Heart right ventricle (tissue), 16 donors: ENCODE data around the gene TMTC3. TPM values are rescaled to one million over a fixed set of nuclear protein-coding genes. Genes with fewer than 3 reads are reported as not detected.

Experiments
- ATAC-seq, 8 donors: fragments of 200-7000 bp; cut with Tn5 transposase; one replicate each; pipeline ENCODE4 v1.9.1; 2020; ENCODE audit warnings: mild to moderate bottlenecking in 8 of 8, moderate library complexity in 8 of 8, moderate number of reproducible peaks in 1 of 8
- DNase-seq, 2 donors: peaks; one replicate each; pipeline ENCODE4 v3.0.0-alpha.2; 2020
- H3K27ac ChIP-seq, 10 donors: fragments of 200-600 bp; sonication (generic) in 2 of 10; one replicate each; pipeline versions ENCODE4 v1.5.0 to v1.8.0; 2020 to 2022; ENCODE audit warnings: mild to moderate bottlenecking in 3 of 10
- H3K27me3 ChIP-seq, 7 donors: fragments of 200-600 bp; one replicate each; pipeline ENCODE4 v1.8.0; 2021 to 2022; ENCODE audit warnings: mild to moderate bottlenecking in 2 of 7
- H3K36me3 ChIP-seq, 9 donors: fragments of 200-600 bp; sonication (generic) in 1 of 9; one replicate each; pipeline versions ENCODE4 v1.5.0 to v1.8.0; 2020 to 2022; ENCODE audit warnings: mild to moderate bottlenecking in 2 of 9
- H3K4me1 ChIP-seq, 9 donors: fragments of 200-600 bp; sonication (generic) in 1 of 9; one replicate each; pipeline versions ENCODE4 v1.5.0 to v1.8.0; 2020 to 2022; ENCODE audit warnings: mild to moderate bottlenecking in 4 of 9
- H3K4me3 ChIP-seq, 10 donors: fragments of 200-600 bp; sonication (generic) in 2 of 10; one replicate each; pipeline versions ENCODE4 v1.5.0 to v1.8.0; 2020 to 2022; ENCODE audit warnings: mild to moderate bottlenecking in 7 of 10, moderate library complexity in 2 of 10
- H3K9me3 ChIP-seq, 11 donors: fragments of 200-600 bp in 10 of 11; sonication (generic) in 2 of 11; one replicate each; pipeline versions ENCODE4 v1.5.0 to v1.8.0; 2013 to 2022; ENCODE audit warnings: mild to moderate bottlenecking in 2 of 11, control low read depth in 1 of 11, moderate library complexity in 1 of 11
- WGBS, 2 donors: extraction: QIAGEN DNeasy Blood & Tissue Kit; methylation state at CpG; one replicate each; pipeline ENCODE4 v1.1.7; 2013; ENCODE audit warnings: inconsistent platforms in 1 of 2; 5-methylcytosine and 5-hydroxymethylcytosine counted together
- intact Hi-C, 10 donors: fragments of 100-400 bp; cut with DNase I; formaldehyde crosslinking; loops; one replicate each; pipeline versions ENCODE4 v1.11.1 to v1.14.2; 2022
- polyA plus RNA-seq, 2 donors: library from polyadenylated mRNA; stranded (reverse); fragments of 200-250 nt; gene quantifications; one replicate each; pipeline ENCODE4 v1.2.3, GENCODE V29; 2013
- total RNA-seq, 10 donors: library from RNA; stranded (reverse); fragmentation: NEBNext Ultra II Directional in 3 of 10; extraction: Animal tissue kit (Norgen Biotek cat#: 25700) in 3 of 10; gene quantifications; one replicate each; pipeline versions ENCODE4 v1.2.1 to v1.2.4, GENCODE V29; 2021 to 2023
- TF ChIP-seq, protein P1 (sequence below), 9 donors: fragments of 200-600 bp; sonication (generic) in 2 of 9; IDR thresholded peaks; one replicate each; pipeline versions ENCODE4 v1.5.0 to v1.8.0; 2021 to 2022; ENCODE audit warnings: antibody characterized with exemption in 9 of 9, mild to moderate bottlenecking in 5 of 9, moderate library complexity in 1 of 9
- donor health status: Arrhythmogenic right ventricular cardiomyopathy.
- donor health status: ischemic (EF 13 %, LVEDD 7.1; RV severe dilation, severe dysfunction).
- donor health status: healthy with polysubstance abuse.
- donor health status: DM: no; HTN: yes; CAD: no.
- donor health status: DM: no; HTN: no; CAD: no.
- donor health status: ischemic (EF 25% LVEDD 6.9; RV normal size, moderate dysfunction).
- donor health status: ischemic (EF 25% LVEDD 5.7; RV mildly dilated, moderate dysfunction).
- donor health status: healthy.
- donor health status: DM: yes; HTN: yes; CAD: no.
- donor health status: Ischemic cardiomyopathy.
- donor health status: ischemic (EF 35%, LVEDD 5.7; RV mildly dilated, moderate dysfunction).
- donor health status: nonischemic (EF 11% LVEDD 7.7; RV severe dilation, severe dysfunction).
- donor health status: DM: yes; HTN: yes; CAD: no.
- donor health status: PGD.
- donor health status: ischemic (EF 29% LVEDD 5.4; RV normal size, mild dysfunction).
- donor health status: nonischemic (EF 23%, LVEDD 6.1; RV moderate dilation, normal function).

TMTC3 gene
- total and polyA plus RNA-seq, 12 donors, result 2.7 to 11.9 (median 8.6) TPM

DNA sequence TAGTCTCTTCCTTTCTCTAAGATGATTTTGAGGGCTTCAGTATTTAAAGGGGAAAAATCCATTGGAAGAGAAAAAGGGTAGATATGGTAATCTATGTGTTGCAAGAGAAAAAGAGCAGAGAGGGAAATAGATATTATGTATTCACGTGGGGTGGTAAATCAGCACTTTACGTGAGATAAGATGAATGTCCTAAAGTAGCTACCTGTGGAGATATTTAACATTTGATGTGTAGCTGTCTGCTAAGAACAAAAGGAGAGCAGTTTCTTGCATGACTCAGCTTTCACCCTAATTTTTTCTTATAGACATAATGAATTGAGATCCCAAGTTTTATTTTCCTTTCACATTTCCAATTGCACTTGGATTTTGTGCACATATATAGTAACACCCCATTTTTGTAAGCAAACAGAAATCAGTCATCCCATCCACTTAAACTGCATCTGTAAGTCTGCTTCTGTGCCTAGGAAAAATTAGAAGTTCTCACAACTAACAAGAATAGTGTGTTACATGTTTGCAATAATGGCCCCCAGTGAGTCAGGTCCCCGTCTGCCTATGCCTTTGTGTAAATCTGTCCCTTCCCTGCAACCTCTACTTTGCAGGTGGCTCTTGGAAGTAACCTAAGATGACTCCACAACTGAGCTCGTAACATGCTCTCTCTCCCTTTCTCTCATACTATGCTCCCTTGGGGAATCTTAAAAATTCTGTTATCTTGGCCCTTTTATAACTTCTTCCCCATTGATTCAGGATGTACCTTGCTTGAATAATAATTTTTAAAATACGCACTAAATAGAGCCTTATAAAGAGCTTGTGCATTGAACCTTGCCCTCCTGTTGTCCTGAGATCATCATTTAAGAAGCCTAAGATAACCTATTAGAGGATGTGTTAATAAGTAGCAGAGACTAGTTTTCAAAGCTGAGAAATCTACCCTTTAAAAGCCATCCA is 3.7 kb downstream of the TMTC3 start:
- Histone ChIP-seq H3K9me3 (no peaks in the 10 kb centered on the region), H3K4me3 (no peak overlapping the region), H3K27me3 (no peaks in the 10 kb centered on the region), H3K4me1 (peaks cover 0 to 34% (median 20%) of the 10 kb centered on the region in 9 donors), H3K27ac (no peak overlapping the region), H3K36me3 (peaks cover 0 to 26% (median 0%) of the 10 kb centered on the region in 9 donors)
- intact Hi-C loops, result loop anchor here in 3 of 10 donors (10.0 kb wide), 2 partner anchors 439 to 849 kb away; partner anchors contain the start of gene KITLG (in 1 of the 3)
- TF ChIP-seq, protein P1, sequence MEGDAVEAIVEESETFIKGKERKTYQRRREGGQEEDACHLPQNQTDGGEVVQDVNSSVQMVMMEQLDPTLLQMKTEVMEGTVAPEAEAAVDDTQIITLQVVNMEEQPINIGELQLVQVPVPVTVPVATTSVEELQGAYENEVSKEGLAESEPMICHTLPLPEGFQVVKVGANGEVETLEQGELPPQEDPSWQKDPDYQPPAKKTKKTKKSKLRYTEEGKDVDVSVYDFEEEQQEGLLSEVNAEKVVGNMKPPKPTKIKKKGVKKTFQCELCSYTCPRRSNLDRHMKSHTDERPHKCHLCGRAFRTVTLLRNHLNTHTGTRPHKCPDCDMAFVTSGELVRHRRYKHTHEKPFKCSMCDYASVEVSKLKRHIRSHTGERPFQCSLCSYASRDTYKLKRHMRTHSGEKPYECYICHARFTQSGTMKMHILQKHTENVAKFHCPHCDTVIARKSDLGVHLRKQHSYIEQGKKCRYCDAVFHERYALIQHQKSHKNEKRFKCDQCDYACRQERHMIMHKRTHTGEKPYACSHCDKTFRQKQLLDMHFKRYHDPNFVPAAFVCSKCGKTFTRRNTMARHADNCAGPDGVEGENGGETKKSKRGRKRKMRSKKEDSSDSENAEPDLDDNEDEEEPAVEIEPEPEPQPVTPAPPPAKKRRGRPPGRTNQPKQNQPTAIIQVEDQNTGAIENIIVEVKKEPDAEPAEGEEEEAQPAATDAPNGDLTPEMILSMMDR (IDR thresholded peaks at IDR 0.05), result no peak
- DNase-seq, result no peak
- no peak for ATAC-seq
- 79 to 83% methylated on average over 5 of the region's 5 CpGs for WGBS, 2 donors

DNA sequence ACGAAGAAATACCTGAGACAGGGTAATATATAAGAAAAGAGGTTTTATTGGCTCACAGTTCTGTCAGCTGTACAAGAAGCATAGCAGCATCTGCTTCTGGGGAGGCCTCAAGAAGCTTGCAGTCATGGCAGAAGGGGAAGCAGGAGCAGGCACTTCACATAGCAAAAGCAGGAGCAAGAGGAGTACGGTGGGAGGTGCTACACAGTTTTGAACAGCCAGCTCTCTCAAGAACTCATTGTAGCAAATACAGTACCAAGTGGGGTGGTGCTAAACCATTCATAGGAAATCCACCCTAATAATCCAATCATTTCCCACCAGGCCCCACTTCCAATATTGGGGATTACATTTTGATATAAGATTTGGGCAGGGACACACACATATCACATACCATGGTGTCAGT is 8.0 kb downstream of the TMTC3 start:
- H3K4me1 ChIP-seq, result peaks cover 0 to 10% (median 0%) of the 10 kb centered on the region in 9 donors
- intact Hi-C loops, result loop anchor here in 5 of 10 donors (5.0 to 10.0 kb wide), 3 partner anchors 842 to 847 kb away; no protein-coding TSS in a partner anchor
- H3K36me3 ChIP-seq, result peaks cover 0 to 30% (median 0%) of the 10 kb centered on the region in 9 donors
- H3K4me3 ChIP-seq, result no peak overlapping the region
- ATAC-seq (no peak), DNase-seq (no peak)
- TF ChIP-seq, protein P1 (IDR thresholded peaks at IDR 0.05), result no peak
- H3K27me3 ChIP-seq, result no peaks in the 10 kb centered on the region
- H3K9me3 ChIP-seq, result no peaks in the 10 kb centered on the region
- 89 to 95% methylated on average over 2 of the region's 2 CpGs for WGBS, 2 donors
- H3K27ac ChIP-seq, result no peak overlapping the region

DNA sequence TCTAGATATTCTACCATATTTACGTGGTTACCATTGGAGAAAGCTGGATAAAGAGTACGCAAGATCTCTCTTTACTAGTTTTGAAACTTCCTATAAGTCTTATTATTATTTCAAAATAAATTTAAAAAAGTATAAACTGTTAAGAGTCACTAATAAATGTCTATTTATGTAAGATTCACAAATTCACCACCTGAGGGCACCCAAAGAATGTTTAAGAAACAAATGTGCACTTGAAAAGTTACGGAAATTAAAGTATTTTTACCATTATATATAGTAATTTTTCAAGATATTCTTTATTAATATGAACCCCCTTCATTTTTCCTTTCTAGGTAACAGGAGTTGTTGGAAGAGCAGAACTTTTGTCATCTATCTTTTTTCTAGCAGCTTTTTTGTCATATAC is 11.9 kb downstream of the TMTC3 start:
- no peaks in the 10 kb centered on the region for H3K4me1 ChIP-seq
- H3K4me3 ChIP-seq, result no peak overlapping the region
- peaks cover 0 to 39% (median 3%) of the 10 kb centered on the region in 9 donors for H3K36me3 ChIP-seq
- ATAC-seq (no peak), DNase-seq (no peak)
- H3K27ac ChIP-seq, result no peak overlapping the region
- no peaks in the 10 kb centered on the region for H3K9me3 ChIP-seq
- 82 to 86% methylated on average over 3 of the region's 3 CpGs for WGBS, 2 donors
- no peaks in the 10 kb centered on the region for H3K27me3 ChIP-seq
- TF ChIP-seq, protein P1 (IDR thresholded peaks at IDR 0.05), result peak in 7 of 9 donors; percentile 14 to 63 (median 38)
- intact Hi-C loops, result loop anchor here in 5 of 10 donors (5.0 to 10.0 kb wide), 3 partner anchors 838 to 843 kb away; no protein-coding TSS in a partner anchor

DNA sequence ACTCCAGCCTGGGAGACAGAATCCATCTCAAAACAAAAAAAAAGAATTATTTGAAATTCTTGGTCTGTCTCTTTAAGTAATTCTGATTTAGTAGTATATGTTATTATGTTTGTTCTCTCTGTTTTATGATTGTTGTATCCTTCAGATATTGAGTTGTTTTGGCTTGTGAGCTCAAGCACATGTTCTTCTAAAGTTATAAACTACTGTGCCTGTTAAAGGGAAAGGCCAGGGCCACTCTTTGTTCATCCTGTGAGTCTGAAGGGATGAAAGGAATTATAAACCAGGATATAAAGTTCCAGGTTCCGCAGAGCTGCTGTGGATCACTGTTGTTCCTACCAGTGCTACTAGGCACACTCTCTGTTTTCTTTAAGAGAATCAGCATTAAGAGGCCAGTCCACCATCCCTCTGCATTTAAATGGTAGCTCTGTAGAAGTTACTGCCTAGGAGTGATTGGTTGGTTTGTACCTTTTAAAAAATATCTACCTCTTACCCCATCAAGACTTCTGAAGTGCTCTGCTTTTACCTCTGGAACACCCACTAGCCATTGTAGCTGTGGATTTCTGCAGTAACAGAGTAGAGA is 14.1 kb downstream of the TMTC3 start:
- intact Hi-C loops, result loop anchor here in 3 of 10 donors (10.0 kb wide), 1 partner anchor 839 kb away; no protein-coding TSS in a partner anchor
- DNase-seq (no peak), ATAC-seq (no peak)
- peaks cover 0 to 54% (median 9%) of the 10 kb centered on the region in 9 donors for H3K36me3 ChIP-seq
- H3K4me1 ChIP-seq, result no peaks in the 10 kb centered on the region
- TF ChIP-seq, protein P1 (IDR thresholded peaks at IDR 0.05), result no peak
- H3K27me3 ChIP-seq, result no peaks in the 10 kb centered on the region
- H3K27ac ChIP-seq, result no peak overlapping the region
- no peak overlapping the region for H3K4me3 ChIP-seq
- WGBS, 2 donors, result 92 to 97% methylated on average over 1 of the region's 1 CpG
- H3K9me3 ChIP-seq, result no peaks in the 10 kb centered on the region
